A172 (cell line): ENCODE data around the gene CRIP2. TPM values are rescaled to one million over a fixed set of nuclear protein-coding genes. Genes with fewer than 3 reads are reported as not detected.
A peak's percentile ranks its signal among the peaks of the same experiment; 100 is the strongest.

ENCODE experiments used
- DNase-seq: peaks from one replicate; pipeline ENCODE4 v3.0.0-alpha.2; 2015; ENCODE audit warnings: low spot score
- total RNA-seq: library from RNA; depleted of rRNA; stranded (reverse); fragments of >200 nt; shearing (Covaris generic); gene quantifications from 2 replicates; pipeline ENCODE4 v1.2.3, GENCODE V29; 2014; rRNA removed

CRIP2 gene, protein sequence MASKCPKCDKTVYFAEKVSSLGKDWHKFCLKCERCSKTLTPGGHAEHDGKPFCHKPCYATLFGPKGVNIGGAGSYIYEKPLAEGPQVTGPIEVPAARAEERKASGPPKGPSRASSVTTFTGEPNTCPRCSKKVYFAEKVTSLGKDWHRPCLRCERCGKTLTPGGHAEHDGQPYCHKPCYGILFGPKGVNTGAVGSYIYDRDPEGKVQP
- total RNA-seq = 195 and 204 TPM in 2 replicates

DNA sequence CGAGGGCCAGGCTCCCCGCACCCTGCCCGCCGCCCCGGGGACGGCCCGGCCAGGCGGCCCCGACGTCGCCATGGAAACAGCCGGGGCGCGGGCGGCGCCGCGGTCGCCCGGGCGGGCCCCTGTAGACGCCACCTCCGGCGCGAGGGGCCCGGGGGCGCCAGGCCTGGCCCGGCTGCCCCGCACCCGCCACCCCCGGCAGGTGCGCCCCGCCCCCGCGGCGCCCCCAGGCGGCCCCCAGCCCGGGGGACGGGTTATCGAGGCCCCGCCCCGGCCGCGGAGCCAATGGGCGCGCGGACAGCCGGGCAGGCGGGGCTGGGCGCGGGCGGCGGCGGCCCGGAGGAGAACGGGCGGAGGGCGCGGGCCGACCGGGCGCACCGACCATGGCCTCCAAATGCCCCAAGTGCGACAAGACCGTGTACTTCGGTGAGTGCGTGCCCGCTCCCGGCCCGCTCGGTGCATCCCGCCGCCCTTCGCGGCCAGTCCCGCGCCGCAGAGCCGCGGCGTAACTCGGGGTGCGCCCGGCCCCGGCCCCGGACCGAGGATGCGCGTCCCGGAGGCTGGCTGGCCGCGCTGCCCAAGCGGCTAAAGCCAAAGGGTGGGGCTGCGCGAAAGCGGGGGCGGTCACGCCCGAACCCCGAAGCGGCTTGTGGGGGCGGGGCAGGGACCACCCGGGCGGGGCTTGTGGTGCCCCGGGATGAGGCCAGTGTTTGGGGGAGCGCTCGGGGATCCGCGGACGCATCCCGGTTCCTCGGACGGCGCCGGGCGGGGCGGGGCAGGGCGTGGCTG, at the start of gene CRIP2:
TSS of gene CRIP2 (plus strand) at position 339 of the 786 bp plus-strand sequence. CDS start at position 381, 42 bp downstream.
- DNase-seq = no peak

DNA sequence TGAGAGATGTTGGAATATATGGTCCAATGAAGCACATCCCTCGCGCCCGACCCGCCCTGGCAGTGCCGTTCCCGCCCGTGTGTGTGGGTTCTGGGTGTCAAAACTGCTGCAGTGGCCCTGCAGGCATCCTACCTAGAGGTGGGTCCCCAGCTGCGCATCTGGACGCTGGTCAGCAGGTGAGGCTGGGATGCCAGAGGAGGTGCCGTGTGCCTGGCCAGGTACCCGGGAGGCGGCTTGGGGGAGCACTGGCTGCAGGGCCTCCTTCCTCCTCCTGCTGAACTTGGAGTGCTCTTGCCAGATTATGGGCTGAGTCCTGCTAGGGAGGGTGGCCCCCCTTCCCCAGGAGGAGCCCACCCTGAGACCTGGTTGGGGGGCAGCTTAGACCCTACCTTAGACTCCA, 49.8 kb upstream of the CRIP2 start:
- DNase-seq = no peak

DNA sequence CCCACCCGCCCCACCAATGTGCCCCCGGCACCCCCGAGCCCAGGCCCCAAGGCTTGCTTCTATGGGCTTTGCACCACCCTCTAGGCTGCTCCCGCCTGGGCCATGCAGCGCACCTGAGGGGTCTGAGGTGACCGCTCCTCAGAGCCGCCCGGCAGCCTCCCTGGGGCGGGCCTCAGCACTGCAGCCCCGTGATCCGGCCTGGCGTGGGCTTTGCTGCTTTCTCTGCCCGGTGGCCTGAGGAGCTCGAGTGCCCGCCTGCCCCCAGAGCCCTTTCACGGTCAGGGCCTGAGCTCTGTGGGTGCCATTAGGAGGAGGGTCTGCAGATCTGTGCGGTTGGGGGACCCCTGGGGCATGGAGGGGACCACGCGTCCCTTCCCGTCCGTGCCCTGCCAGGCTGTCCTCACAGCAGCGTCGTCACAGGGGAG, 48.8 kb upstream of the CRIP2 start:
- DNase-seq = no peak

GRCh38 chr14:105426416-105427130, 48.0 kb upstream of the CRIP2 start:
- no peak for DNase-seq

DNA sequence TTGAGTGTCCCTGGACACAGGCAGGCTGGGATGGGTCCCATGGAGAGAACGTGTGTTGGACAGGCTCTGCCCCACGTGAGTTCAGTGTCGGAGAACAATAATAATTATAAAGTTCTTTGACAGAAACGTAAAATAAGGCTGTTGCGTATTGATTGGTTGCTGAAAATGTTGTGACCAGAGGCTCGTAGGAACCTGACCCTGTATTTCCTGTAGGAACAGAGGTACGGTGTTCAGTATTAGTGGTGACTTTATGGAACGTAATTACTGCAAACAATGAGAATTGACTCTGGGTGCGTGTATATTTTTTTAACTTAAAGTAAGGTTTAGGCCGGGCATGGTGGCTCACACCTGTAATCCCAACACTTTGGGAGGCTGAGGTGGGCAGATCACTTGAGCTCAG, 47.2 kb upstream of the CRIP2 start:
- DNase-seq = no peak

DNA sequence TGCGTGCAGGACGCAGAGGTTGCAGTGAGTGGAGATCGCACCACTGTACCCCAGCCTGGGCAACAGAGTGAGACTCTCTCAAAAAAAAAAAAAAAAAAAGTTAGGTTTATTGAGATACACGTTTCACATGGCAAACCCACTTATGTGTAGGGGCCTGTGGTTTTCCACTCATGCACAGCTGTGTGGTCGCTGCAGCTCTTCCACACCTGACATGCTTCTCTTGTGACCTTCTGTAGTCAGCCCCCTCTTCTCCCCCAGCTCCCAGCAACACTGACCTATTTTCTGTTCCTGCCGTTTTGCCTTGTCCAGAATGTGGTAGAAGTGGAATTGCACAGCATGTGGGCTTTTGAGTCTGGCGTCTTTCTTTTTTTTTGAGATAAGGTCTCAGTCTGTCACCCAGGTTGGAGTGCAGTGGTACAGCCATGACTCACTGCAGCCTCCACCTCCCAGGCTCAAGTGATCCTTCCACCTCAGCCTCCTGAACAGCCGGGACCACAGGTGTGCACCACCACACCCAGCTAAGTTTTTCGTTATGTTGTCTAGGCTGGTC, 46.6 kb upstream of the CRIP2 start:
- DNase-seq = no peak

- DNase-seq = no peak
These were observed 44.6 kb upstream of the CRIP2 start for GRCh38 chr14:105430042-105430441.

- peak; percentile 65 for DNase-seq
These were observed 44.1 kb upstream of the CRIP2 start for GRCh38 chr14:105430565-105430964.

- DNase-seq = no peak
These were observed 43.4 kb upstream of the CRIP2 start for GRCh38 chr14:105431256-105431655.

DNA sequence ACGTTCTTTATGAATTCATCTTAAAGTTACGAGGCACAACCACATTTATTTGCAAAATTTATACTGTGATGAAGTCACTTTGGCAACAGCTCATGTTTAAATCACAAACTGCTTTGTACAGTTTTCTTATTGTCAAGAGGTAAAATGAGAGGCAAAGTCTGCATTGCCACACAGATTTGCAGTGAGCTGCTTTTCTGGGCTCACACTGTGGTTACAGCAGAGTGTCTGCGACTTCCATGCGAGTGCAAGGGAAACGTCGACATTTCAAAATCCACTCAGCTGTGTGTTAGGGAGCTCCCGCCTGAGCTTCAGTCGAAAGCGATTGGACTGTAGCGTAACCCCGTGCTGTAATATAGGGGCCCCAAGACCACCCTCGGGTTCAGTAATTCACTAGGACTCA, 42.0 kb upstream of the CRIP2 start:
- DNase-seq = no peak

DNA sequence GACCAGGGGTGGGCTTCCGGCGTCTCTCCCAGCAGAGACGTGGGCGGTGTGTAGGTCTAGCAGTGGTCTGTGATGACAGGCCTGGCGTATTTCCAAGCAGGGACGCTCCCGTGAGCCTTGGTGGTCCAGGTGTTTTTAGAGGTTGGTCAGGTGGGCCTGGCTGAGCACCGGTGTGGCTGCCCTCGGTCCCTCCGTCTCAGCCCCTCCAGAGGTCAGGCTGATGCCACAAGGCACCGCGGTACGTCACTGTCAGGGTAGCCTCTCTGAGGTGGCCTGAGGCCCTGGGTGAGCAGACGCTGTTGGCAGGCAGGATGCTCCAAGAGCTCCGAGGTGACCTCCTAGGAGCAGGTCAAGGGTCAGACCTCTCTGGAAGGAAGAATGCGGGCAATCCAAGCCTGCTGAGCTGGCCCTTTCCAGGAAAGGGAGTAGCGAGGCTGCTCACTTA, 41.4 kb upstream of the CRIP2 start:
- DNase-seq = no peak

GRCh38 chr14:105436402-105436801, 38.2 kb upstream of the CRIP2 start:
- DNase-seq = no peak

- no peak for DNase-seq
These were observed 37.5 kb upstream of the CRIP2 start for GRCh38 chr14:105436891-105437722.

- DNase-seq = no peak
These were observed 36.7 kb upstream of the CRIP2 start for GRCh38 chr14:105437723-105438500.

- DNase-seq = no peak
These were observed 35.4 kb upstream of the CRIP2 start for GRCh38 chr14:105439179-105439578.

- no peak for DNase-seq
These were observed 34.7 kb upstream of the CRIP2 start for GRCh38 chr14:105439710-105440553.

DNA sequence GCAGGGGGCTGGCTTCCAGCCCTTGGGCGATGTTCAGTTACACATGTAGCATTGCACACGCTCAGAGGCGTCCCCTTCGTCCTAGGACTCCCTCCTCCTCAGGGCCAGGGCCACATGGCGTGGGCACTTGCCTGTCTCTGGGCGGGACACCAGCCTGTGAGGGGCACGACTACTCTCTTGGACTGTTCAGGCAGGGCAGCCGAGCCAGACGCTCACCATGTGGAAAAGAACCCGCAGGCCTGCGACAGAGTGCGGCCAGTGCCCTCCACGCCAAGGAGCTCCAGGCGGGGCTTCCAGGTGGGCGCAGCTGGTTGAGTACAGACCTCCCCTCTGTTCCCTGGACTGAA, 34.1 kb upstream of the CRIP2 start:
- no peak for DNase-seq

GRCh38 chr14:105440992-105441391, 33.6 kb upstream of the CRIP2 start:
- DNase-seq = no peak

DNA sequence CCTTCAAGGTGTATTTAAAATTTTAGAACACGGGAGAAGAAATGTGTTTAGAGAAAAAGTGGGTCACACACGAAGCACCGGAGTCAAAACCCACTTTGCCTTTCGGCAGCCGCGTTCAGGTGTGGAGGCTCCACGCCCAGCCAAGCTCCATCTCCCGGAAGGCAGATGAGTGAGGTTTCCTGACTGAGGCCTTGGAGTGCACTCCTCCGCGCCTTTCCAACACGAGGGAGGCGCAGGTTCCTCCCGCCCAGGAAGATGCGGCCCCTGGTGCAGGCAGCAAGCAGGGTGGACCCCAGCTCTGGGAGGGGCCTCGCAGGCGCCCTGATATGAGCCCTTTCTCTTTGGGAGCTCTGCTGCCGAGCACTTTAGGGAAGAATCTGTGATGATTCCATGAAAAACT, 32.5 kb upstream of the CRIP2 start:
- DNase-seq = no peak

GRCh38 chr14:105442834-105443233, 31.8 kb upstream of the CRIP2 start:
- no peak for DNase-seq
